Liver (tissue), 9 donors: ENCODE results near the gene COX20. TPM values are rescaled to one million over a fixed set of nuclear protein-coding genes. Genes with fewer than 3 reads are reported as not detected.

Experiments
- DNase-seq: peaks from one replicate; pipeline ENCODE4 v3.0.0-alpha.2; 2017; ENCODE audit warnings: low spot score
- H3K27ac ChIP-seq, 2 donors: one replicate each; pipeline ENCODE4 v1.7.0; 2013; ENCODE audit warnings: inconsistent platforms in 2 of 2, low read length in 2 of 2, control low read depth in 1 of 2, low read depth in 1 of 2, mild to moderate bottlenecking in 1 of 2
- H3K27me3 ChIP-seq, 4 donors: one replicate each; pipeline versions ENCODE4 v1.6.1 to v1.7.0; 2013; ENCODE audit warnings: low read length in 3 of 4, inconsistent platforms in 1 of 4, mild to moderate bottlenecking in 1 of 4, moderate library complexity in 1 of 4; ENCODE audit not compliant: control insufficient read depth in 4 of 4, insufficient read depth in 4 of 4
- H3K36me3 ChIP-seq, 4 donors: one replicate each; pipeline versions ENCODE4 v1.6.1 to v1.7.0; 2013; ENCODE audit warnings: low read length in 3 of 4, mild to moderate bottlenecking in 3 of 4, low read depth in 1 of 4, moderate library complexity in 1 of 4; ENCODE audit not compliant: control insufficient read depth in 4 of 4, insufficient read depth in 3 of 4
- H3K4me1 ChIP-seq, 4 donors: one replicate each; pipeline versions ENCODE4 v1.6.1 to v1.7.0; 2013; ENCODE audit warnings: low read length in 3 of 4, mild to moderate bottlenecking in 3 of 4, moderate library complexity in 1 of 4; ENCODE audit not compliant: control insufficient read depth in 4 of 4, insufficient read depth in 4 of 4
- H3K4me3 ChIP-seq, 3 donors: one replicate each; pipeline versions ENCODE4 v1.6.1 to v1.7.0; 2013; ENCODE audit warnings: low read length in 3 of 3, control low read depth in 1 of 3, low read depth in 1 of 3, mild to moderate bottlenecking in 1 of 3
- H3K9ac ChIP-seq, 2 donors: one replicate each; pipeline ENCODE4 v1.7.0; 2013; ENCODE audit warnings: low read length in 2 of 2, mild to moderate bottlenecking in 2 of 2, moderate library complexity in 2 of 2, control low read depth in 1 of 2, low read depth in 1 of 2
- H3K9me3 ChIP-seq, 4 donors: one replicate each; pipeline versions ENCODE4 v1.6.1 to v1.7.0; 2013; ENCODE audit warnings: low read length in 3 of 4; ENCODE audit not compliant: control insufficient read depth in 4 of 4
- GABPA ChIP-seq, 2 donors: IDR thresholded peaks in 1 of 2; conservative IDR thresholded peaks in 1 of 2; 2 replicates each; pipeline ENCODE4 v1.6.1; 2016; ENCODE audit warnings: antibody characterized with exemption in 2 of 2, mild to moderate bottlenecking in 1 of 2, moderate library complexity in 1 of 2
- HNF4A ChIP-seq, 2 donors: conservative IDR thresholded peaks; 2 replicates each; pipeline ENCODE4 v1.6.1; 2016; ENCODE audit warnings: antibody characterized with exemption in 2 of 2, mild to moderate bottlenecking in 2 of 2
- WGBS: extraction: QIAGEN DNeasy Blood & Tissue Kit; methylation state at CpG from one replicate; pipeline ENCODE4 v1.1.7; 2013; 5-methylcytosine and 5-hydroxymethylcytosine counted together
- polyA plus RNA-seq, 2 donors: library from polyadenylated mRNA; stranded (reverse) in 1 of 2; unstranded in 1 of 2; fragments of 200-250 nt in 1 of 2; fragments of >200 nt in 1 of 2; fragmentation: Nextera tagmentation in 1 of 2; extraction: Ambion mirVana in 1 of 2; gene quantifications; one replicate each; pipeline versions ENCODE4 v1.2.1 to v1.2.3, GENCODE V29; 2013 to 2015
- total RNA-seq, 2 donors: library from RNA; depleted of rRNA; stranded (reverse); fragments of >200 nt; gene quantifications; one replicate each; pipeline ENCODE4 v1.2.3, GENCODE V29; 2014
- donor health status: healthy.
- donor health status: healthy.
- donor health status: healthy.
- donor health status: healthy.
- donor health status: healthy.

COX20 gene
- total and polyA plus RNA-seq, 4 donors: 16.7 to 45.7 (median 19.0) TPM

- Histone ChIP-seq H3K27ac (no peak overlapping the region), H3K9ac (no peak overlapping the region), H3K4me3 (no peak overlapping the region), H3K4me1 (no peaks in the 10 kb centered on the region), H3K36me3 (no peaks in the 10 kb centered on the region), H3K27me3 (no peaks in the 10 kb centered on the region), H3K9me3 (no peaks in the 10 kb centered on the region)
- no peak for DNase-seq
- TF ChIP-seq GABPA (IDR thresholded peaks at IDR 0.05 in 1 of 2, conservative IDR thresholded peaks at IDR 0.05 in 1 of 2): no peak
- no peak for TF ChIP-seq HNF4A (conservative IDR thresholded peaks at IDR 0.05)
- 90% methylated on average over 7 of the region's 7 CpGs for WGBS
These were observed 58.4 kb downstream of the COX20 start for GRCh38 chr1:244893836-244894235.

Other genes with a start within 250 kb of the COX20 start
- gene DESI2, start 182.5 kb upstream of the COX20 start, total RNA-seq: 10 to 100 TPM; 14.4 to 14.6 TPM
- gene DESI2, start 182.5 kb upstream of the COX20 start, polyA plus RNA-seq: 1 to 10 TPM; 5.7 to 8.9 TPM
- gene HNRNPU, start 28.9 kb downstream of the COX20 start, total RNA-seq: 100 to 1,000 TPM; 209 to 233 TPM
- gene HNRNPU, start 28.9 kb downstream of the COX20 start, polyA plus RNA-seq: 10 to 100 TPM; 45.3 to 62.5 TPM